Activated T-helper 9 cell treated with anti-CD3 and anti-CD28 coated beads, Interleukin-2, amount 50 U/mL, for 16 hours (primary cell): ENCODE data around the gene CTSS.

ENCODE experiments used
- DNase-seq: peaks from one replicate; pipeline ENCODE4 v3.0.0-alpha.2; 2020; ENCODE audit warnings: low read depth

CTSS gene

DNA sequence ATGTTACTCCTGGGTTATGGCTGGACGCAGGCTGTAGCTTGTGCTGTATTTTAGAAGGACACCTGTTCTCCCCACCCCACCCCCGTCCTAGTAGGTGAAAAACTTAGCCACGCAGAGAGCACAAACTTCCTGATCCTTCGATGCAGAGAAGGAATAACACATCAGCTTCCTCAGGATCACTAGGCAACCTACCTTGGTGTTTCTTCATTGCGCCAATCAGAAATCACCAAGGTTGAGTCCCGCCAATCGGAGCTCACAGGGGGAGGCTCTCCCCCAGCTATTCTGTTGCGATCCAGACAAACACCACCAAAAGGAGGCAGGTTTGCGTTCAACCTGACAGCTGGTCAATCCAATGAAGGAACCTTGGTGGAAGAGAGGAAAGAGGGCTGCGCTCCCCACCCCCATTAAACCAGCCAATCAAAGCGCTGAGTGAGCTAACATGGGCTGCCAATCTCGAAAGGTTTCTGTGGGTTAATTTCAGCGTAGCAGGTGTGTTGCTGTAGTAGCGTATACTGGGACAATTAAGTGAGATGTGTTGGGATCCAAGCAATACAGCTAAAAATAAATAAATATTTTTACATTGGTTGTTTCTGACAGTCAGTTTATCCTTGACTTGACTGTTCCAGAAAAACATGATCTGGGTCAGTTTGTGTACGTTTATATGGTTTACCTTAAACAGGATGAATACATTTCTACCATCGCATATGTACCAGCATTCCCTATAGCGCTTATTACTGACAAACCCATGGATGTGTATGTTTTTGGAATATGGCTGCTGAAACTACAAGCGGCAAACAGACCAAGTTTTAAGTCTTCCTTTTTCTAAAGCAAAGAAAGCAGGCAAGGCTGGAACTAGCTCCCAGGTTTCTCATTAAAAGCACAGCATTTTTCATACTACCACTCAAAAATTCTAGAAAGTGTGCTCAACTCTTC lies 68.3 kb downstream of the CTSS start, which contains the start of gene GOLPH3L:
Gene GOLPH3L, minus strand, starts transcription at position 160 of the 933 bp plus-strand sequence. CDS start 2,316 bp downstream, outside the sequence.
- peak; percentile 79 for DNase-seq

DNA sequence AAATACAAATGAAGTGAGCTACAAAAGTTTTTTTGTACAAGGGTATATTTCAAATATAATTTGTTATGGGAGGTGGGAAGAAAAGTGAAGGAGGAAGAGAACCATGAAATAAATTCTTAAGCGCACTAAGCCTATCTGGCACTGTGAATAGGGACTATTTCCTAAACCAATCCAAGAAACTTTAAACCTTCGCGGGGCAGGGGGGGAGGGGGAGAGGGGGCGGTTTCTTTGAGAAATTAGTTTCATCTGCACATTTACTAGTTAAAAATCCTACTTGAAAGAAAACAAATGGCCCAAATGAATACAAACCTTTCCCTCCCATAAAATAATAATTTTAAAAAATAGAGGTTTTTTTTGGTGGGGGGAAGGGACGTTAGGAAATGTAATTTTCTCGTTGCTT lies 69.0 kb downstream of the CTSS start:
- no peak for DNase-seq

DNA sequence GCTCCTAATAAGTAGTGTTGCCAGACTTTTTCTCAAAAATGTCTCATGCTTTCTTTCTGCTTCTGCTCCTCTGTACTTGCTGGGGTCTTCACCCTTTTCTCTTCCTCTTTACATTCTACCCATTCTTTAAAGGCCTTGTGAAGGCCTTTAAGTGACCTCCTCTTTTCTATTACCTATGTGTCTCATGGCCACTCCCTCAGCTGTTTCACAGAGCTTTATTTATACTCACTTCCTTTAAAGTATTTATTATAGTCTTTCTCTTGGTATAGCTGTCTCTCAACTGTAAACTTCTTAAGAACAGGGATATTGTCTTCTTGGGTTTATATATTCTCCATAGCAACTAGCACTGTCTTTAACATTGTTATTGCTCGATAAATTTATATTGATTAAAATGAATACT lies 69.4 kb downstream of the CTSS start:
- DNase-seq: no peak

DNA sequence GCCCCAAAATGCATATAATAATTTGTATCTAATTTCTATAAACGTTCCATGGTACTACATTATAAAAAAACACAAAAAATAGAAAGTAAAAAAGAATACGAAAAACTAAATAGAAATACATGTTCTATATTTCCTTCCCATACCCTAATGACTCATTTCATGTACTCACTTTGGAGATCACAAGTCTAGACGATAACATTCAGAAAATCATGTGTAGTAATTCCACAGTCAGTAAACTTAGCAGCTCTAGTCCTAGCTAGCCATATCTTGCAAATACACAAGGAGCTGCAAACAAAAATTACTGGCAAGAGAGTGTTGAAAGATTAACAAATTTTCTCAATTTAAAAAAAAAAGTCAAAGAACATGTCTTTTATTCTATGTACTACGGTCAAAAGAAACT lies 70.0 kb downstream of the CTSS start:
- DNase-seq: no peak

DNA sequence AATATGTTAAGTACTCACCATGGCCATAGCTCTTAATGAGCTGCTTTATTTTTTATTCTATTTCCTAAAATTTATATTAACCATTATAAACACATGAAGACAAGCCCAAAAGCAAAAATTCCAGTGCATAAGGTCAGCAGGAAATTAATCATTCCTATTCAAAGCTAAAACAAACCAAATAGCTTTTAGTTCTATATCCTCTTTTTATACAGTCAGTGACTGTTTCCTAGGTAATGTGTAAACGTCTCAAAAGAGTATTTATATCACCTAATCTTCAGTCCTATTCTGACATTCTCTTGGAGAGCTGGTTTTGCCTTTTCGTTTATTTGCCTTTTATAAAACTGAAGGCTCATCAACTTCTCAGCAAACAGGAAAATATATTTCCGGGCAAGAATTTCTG lies 72.9 kb downstream of the CTSS start:
- no peak for DNase-seq

DNA sequence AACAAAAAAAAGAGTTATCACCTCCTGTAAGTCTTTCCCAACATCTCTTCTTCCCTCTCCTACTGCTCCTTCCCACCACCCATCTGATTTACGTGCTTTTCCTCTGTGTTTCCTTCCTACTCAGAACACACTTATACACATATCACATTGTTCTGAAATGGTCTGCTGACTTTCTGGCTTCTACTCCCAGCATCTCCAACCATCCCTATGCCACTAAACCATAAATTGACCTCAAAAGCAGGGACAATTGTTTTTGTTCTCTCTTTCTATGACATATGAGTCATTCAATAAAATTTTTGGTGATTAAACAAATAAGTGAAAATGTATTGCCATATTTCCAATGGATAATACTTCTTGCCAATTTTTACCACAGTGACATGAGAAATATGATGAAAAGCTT lies 76.8 kb downstream of the CTSS start:
- no peak for DNase-seq

DNA sequence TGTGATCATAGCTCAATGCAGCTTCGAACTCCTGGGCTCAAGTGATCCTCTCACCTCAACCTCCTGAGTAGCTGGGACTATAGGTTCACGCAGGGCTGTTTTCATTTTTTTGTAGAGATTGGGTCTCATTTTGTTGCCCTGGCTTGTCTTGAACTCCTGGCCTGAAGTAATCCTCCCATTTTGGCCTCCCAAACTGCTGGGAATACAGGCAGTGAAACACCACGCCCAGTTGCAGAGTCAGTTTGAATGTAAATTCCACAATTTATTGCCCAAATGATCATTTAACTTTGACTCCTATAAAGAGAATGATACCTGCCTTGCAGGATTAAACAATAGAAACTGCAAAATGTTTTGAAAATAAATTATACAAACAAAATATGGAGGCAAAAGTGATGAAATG lies 79.3 kb downstream of the CTSS start:
- DNase-seq: no peak

DNA sequence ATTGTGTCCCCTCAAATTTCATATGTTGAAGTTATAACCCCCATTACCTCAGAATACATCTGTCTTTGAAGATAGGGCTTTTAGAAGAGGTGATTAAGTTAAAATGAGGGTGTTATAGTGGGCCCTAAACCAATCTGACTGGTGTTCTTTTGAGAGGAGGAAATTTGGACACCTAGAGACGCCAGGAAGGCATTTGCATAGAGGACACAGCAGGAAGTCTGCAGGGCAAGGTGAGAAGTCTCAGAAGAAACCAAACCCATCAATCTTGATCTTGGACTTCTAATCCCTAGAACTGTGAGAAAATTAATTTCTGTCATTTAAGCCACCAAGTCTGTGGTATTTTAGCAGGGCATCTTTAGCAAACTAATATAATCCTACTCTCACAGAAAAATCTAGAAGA lies 81.7 kb downstream of the CTSS start:
- DNase-seq: no peak
